GM18508 (cell line): ENCODE data around the gene C19orf33.

Experiments used
- ATAC-seq: cut with Tn5 transposase; IDR thresholded peaks from one replicate; pipeline ENCODE4 v1.9.1; 2021; ENCODE audit warnings: moderate number of reproducible peaks; ENCODE audit not compliant: insufficient read depth, unreplicated experiment

C19orf33 gene

GRCh38 chr19:38278751-38279150, 25.3 kb upstream of the C19orf33 start:
- ATAC-seq, result no peak

GRCh38 chr19:38280030-38280921, 23.8 kb upstream of the C19orf33 start:
- ATAC-seq, result no peak

- no peak for ATAC-seq
Observed at GRCh38 chr19:38281811-38282566, 22.1 kb upstream of the C19orf33 start.

GRCh38 chr19:38283271-38283670, 20.8 kb upstream of the C19orf33 start:
- ATAC-seq, result no peak

- ATAC-seq, result no peak
Observed at GRCh38 chr19:38284422-38284821, 19.6 kb upstream of the C19orf33 start.

- ATAC-seq, result no peak
Observed at GRCh38 chr19:38285567-38285966, 18.5 kb upstream of the C19orf33 start.

GRCh38 chr19:38287604-38288003, 16.4 kb upstream of the C19orf33 start:
- no peak for ATAC-seq

GRCh38 chr19:38288123-38288855, 15.8 kb upstream of the C19orf33 start:
- ATAC-seq, result no peak

- ATAC-seq, result no peak
Observed at GRCh38 chr19:38289955-38290354, 14.1 kb upstream of the C19orf33 start.

GRCh38 chr19:38290631-38291147, 13.4 kb upstream of the C19orf33 start:
- no peak for ATAC-seq

- ATAC-seq, result no peak
Observed at GRCh38 chr19:38291855-38292254, 12.2 kb upstream of the C19orf33 start.

GRCh38 chr19:38293281-38293680, 10.8 kb upstream of the C19orf33 start:
- ATAC-seq, result no peak

- no peak for ATAC-seq
Observed at GRCh38 chr19:38294090-38294489, 10.0 kb upstream of the C19orf33 start.

- no peak for ATAC-seq
Observed at GRCh38 chr19:38298821-38299680, 5.0 kb upstream of the C19orf33 start.

- ATAC-seq, result no peak
Observed at GRCh38 chr19:38304352-38304865, 358 bp downstream of the C19orf33 start.

GRCh38 chr19:38304866-38305429, 897 bp downstream of the C19orf33 start:
- no peak for ATAC-seq

- no peak for ATAC-seq
Observed at GRCh38 chr19:38306236-38306635, 2.2 kb downstream of the C19orf33 start.

- ATAC-seq, result no peak
Observed at GRCh38 chr19:38307076-38307475, 3.0 kb downstream of the C19orf33 start.

GRCh38 chr19:38307597-38307996, 3.5 kb downstream of the C19orf33 start:
- ATAC-seq, result no peak
